ENCODE data around the gene PTCHD1. TPM values are rescaled to one million over a fixed set of nuclear protein-coding genes. Genes with fewer than 3 reads are reported as not detected.

Gene PTCHD1
- total RNA-seq, 4 donors from 2014 or later: 0.22 to 1.7 (median 0.41) TPM

DNA sequence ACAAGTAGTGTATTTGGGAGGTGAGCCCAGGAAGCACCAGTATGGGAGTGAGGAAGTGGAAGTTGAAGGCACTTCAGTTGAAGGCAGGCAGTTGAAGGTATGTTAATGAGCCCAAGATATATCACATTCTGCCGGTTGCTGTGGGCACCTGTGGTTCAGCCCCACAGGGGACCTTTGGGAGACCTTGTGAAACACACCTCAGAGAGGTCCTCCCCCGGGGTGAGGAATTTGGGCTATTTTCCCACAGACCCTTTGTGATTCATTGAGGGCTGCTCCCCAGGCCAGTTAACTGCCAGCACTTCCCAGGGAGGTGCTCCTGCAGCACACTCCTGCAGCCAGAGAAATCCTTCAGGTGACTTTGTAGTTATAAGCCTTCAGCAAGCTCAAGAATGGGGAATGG lies 45.9 kb downstream of the PTCHD1 start:
- Histone ChIP-seq H3K27ac (no peak overlapping the region), H3K36me3 (no peaks in the 10 kb centered on the region), H3K9me3 (no peaks in the 10 kb centered on the region), H3K4me1 (no peaks in the 10 kb centered on the region), H3K4me3 (no peak overlapping the region), H3K27me3 (no peaks in the 10 kb centered on the region)
- 25 to 50% methylated on average over 1 to 2 of the region's 2 CpGs for WGBS, 2 donors
- TF ChIP-seq, protein P1, sequence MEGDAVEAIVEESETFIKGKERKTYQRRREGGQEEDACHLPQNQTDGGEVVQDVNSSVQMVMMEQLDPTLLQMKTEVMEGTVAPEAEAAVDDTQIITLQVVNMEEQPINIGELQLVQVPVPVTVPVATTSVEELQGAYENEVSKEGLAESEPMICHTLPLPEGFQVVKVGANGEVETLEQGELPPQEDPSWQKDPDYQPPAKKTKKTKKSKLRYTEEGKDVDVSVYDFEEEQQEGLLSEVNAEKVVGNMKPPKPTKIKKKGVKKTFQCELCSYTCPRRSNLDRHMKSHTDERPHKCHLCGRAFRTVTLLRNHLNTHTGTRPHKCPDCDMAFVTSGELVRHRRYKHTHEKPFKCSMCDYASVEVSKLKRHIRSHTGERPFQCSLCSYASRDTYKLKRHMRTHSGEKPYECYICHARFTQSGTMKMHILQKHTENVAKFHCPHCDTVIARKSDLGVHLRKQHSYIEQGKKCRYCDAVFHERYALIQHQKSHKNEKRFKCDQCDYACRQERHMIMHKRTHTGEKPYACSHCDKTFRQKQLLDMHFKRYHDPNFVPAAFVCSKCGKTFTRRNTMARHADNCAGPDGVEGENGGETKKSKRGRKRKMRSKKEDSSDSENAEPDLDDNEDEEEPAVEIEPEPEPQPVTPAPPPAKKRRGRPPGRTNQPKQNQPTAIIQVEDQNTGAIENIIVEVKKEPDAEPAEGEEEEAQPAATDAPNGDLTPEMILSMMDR (IDR thresholded peaks at IDR 0.05): no peak
- no peak for TF ChIP-seq POLR2A (IDR thresholded peaks at IDR 0.05)
- intact Hi-C loops (cut with DNase I): no loop called here
- DNase-seq: no peak

- Histone ChIP-seq H3K36me3 (no peaks in the 10 kb centered on the region), H3K27me3 (no peaks in the 10 kb centered on the region), H3K27ac (no peak overlapping the region), H3K4me1 (no peaks in the 10 kb centered on the region), H3K4me3 (no peak overlapping the region), H3K9me3 (no peaks in the 10 kb centered on the region)
- WGBS, 2 donors: 74 to 83% methylated on average over 16 to 18 of the region's 19 CpGs
- intact Hi-C loops (cut with DNase I): no loop called here
- TF ChIP-seq POLR2A (IDR thresholded peaks at IDR 0.05): no peak
- TF ChIP-seq, protein P1 (IDR thresholded peaks at IDR 0.05): no peak
- DNase-seq: no peak
These were observed 46.7 kb downstream of the PTCHD1 start for GRCh38 chrX:23381099-23382087.

- DNase-seq: no peak
- Histone ChIP-seq H3K9me3 (no peaks in the 10 kb centered on the region), H3K36me3 (no peaks in the 10 kb centered on the region), H3K27me3 (no peaks in the 10 kb centered on the region), H3K27ac (peak overlapping the region in 1 of 4 donors; percentile 0), H3K4me3 (no peak overlapping the region), H3K4me1 (no peaks in the 10 kb centered on the region)
- no peak for TF ChIP-seq POLR2A (IDR thresholded peaks at IDR 0.05)
- TF ChIP-seq, protein P1 (IDR thresholded peaks at IDR 0.05): no peak
- WGBS, 2 donors: 72 to 84% methylated on average over 5 of the region's 5 CpGs
- intact Hi-C loops (cut with DNase I): no loop called here
These were observed 47.9 kb downstream of the PTCHD1 start for GRCh38 chrX:23382572-23382971.

DNA sequence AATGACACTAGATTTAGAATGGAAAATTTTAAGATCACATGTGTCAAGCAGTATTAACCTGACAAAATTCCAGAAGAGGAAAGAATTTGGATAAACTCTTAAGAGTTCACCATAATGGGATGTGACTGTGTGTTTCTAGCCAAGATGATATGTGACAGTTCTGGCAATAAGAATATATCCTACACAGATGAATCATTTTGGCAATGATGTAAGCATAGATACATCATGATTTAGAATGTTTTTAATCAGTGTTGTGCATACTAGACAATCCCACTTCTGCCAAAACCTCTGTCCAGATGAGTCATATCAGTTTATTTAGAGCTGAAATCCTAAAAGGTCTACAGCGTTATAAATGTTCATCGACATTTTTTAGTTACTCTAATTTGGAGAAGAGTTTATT lies 48.8 kb downstream of the PTCHD1 start:
- no peak overlapping the region for H3K27ac ChIP-seq
- no peaks in the 10 kb centered on the region for H3K4me1 ChIP-seq
- 13 to 43% methylated on average over 2 of the region's 2 CpGs for WGBS, 2 donors
- no peak for TF ChIP-seq POLR2A (IDR thresholded peaks at IDR 0.05)
- TF ChIP-seq, protein P1 (IDR thresholded peaks at IDR 0.05): no peak
- no peaks in the 10 kb centered on the region for H3K27me3 ChIP-seq
- no peak overlapping the region for H3K4me3 ChIP-seq
- H3K36me3 ChIP-seq: no peaks in the 10 kb centered on the region
- DNase-seq: no peak
- intact Hi-C loops (cut with DNase I): no loop called here
- no peaks in the 10 kb centered on the region for H3K9me3 ChIP-seq

DNA sequence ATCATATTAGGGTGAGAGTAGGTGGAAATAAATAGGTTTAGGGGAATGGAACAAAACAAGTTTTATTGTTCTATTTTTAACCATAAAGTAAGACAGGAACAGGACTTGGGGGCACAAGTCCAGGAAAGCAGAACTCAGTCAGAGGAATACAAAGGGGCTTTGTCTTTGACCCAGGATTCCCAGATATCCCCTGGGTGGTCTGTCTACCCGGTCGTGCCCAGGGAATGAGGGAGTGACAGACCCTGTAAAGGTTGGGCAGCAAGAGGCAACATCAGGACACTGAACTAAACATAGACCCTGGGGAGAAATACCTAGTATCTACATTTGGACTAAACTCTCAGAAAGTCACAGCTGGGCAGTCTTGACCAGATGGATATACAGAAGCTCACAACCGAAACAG lies 50.6 kb downstream of the PTCHD1 start:
- intact Hi-C loops (cut with DNase I): no loop called here
- H3K27me3 ChIP-seq: no peaks in the 10 kb centered on the region
- no peak overlapping the region for H3K4me3 ChIP-seq
- no peaks in the 10 kb centered on the region for H3K36me3 ChIP-seq
- H3K4me1 ChIP-seq: no peaks in the 10 kb centered on the region
- WGBS, 2 donors: 43 to 81% methylated on average over 3 of the region's 3 CpGs
- TF ChIP-seq, protein P1 (IDR thresholded peaks at IDR 0.05): no peak
- no peaks in the 10 kb centered on the region for H3K9me3 ChIP-seq
- no peak for DNase-seq
- H3K27ac ChIP-seq: no peak overlapping the region

Data from esophagus squamous epithelium (tissue), 5 donors.